Omental fat pad (tissue), 4 donors: ENCODE results near the gene CYP3A4. TPM values are rescaled to one million over a fixed set of nuclear protein-coding genes. Genes with fewer than 3 reads are reported as not detected.
"Not testable (repeated sequence)": the region's sequence is repeated elsewhere in the genome, so short reads cannot be mapped to it uniquely, and the experiment has no call there.

Experiments used
- ATAC-seq: fragments of 150-250 bp; one replicate; pipeline ENCODE4 v1.9.1; 2016; ENCODE audit warnings: mild to moderate bottlenecking, moderate library complexity; ENCODE audit not compliant: low FRiP score
- DNase-seq: peaks from one replicate; pipeline ENCODE4 v3.0.0-alpha.2; 2019; ENCODE audit warnings: low spot score
- CTCF ChIP-seq, 3 donors: fragments of 450-650 bp; IDR thresholded peaks; one replicate each; pipeline ENCODE4 v1.5.1; 2016 to 2017; ENCODE audit warnings: antibody characterized with exemption in 3 of 3, mild to moderate bottlenecking in 3 of 3, moderate library complexity in 2 of 3
- total RNA-seq, 4 donors: library from RNA; depleted of rRNA; stranded (reverse); fragments of >200 nt; gene quantifications; one replicate each; pipeline ENCODE4 v1.1.0, GENCODE V29; 2016

Gene CYP3A4
- total RNA-seq, 4 donors from 2014 or later, result 0.60 to 1.8 TPM; not detected in 2

GRCh38 chr7:99730238-99730810, 53.7 kb downstream of the CYP3A4 start:
- ATAC-seq, result no peak
- no peak for TF ChIP-seq CTCF (IDR thresholded peaks at IDR 0.05)
- DNase-seq, result no peak

- DNase-seq (no peak), ATAC-seq (no peak)
- no peak for TF ChIP-seq CTCF (IDR thresholded peaks at IDR 0.05)
These were observed 54.3 kb downstream of the CYP3A4 start for GRCh38 chr7:99729486-99730237.

GRCh38 chr7:99728615-99729014, 55.4 kb downstream of the CYP3A4 start:
- no peak for ATAC-seq
- no peak for TF ChIP-seq CTCF (IDR thresholded peaks at IDR 0.05)
- no peak for DNase-seq

- not testable (repeated sequence) for DNase-seq, ATAC-seq
These were observed 60.8 kb downstream of the CYP3A4 start for GRCh38 chr7:99723201-99723600.

GRCh38 chr7:99720800-99721595, 63.0 kb downstream of the CYP3A4 start:
- no peak for TF ChIP-seq CTCF (IDR thresholded peaks at IDR 0.05)
- no peak for ATAC-seq
- DNase-seq, result no peak

GRCh38 chr7:99719996-99720769, 63.8 kb downstream of the CYP3A4 start:
- TF ChIP-seq CTCF (IDR thresholded peaks at IDR 0.05), result no peak
- no peak for ATAC-seq
- no peak for DNase-seq
